SW480 (cell line): Measurements from ENCODE around the gene CADPS.
A peak's percentile ranks its signal among the peaks of the same experiment; 100 is the strongest.

Source experiments
- DNase-seq: peaks from one replicate; pipeline ENCODE4 v3.0.0-alpha.2; 2016; ENCODE audit warnings: low spot score

CADPS gene

GRCh38 chr3:62636235-62636826, 238.9 kb downstream of the CADPS start:
- no peak for DNase-seq

DNA sequence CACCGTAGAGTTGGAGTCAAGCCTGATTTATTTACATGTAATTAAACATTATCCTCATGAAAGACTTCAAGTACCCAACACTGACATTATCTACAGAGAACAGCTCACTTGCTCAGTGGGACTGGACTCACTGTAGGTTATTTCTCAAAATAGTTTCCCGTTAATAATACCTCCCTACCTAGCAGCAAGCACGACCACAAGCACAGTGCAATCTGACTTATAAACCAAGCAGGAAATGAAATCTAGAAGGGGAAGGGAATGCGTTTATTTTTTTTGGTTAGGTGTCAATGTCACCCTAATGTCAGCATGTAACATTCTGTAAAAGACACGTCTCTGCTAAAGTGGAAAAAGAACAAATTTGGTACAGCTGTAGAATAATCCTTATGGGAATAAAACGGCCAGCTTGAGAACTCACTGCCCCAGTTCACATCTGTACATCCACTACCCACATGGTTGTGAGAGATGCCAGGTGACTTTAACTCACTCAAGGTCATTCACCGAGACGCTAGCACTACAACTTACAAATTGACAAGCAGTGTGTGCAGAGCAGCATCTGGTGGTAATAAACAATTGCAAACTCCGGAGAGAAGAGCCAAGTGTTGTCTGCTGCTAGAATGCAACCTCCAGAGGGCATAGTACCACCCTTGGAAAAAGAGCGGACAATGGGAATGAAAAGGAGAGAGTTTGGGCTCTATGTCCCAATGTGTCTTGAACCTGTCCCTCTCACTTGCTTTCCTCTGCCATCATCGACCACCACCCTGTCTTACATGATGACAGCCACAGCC, 242.5 kb downstream of the CADPS start:
- no peak for DNase-seq

- no peak for DNase-seq
Observed at GRCh38 chr3:62631488-62631887, 243.7 kb downstream of the CADPS start.

DNA sequence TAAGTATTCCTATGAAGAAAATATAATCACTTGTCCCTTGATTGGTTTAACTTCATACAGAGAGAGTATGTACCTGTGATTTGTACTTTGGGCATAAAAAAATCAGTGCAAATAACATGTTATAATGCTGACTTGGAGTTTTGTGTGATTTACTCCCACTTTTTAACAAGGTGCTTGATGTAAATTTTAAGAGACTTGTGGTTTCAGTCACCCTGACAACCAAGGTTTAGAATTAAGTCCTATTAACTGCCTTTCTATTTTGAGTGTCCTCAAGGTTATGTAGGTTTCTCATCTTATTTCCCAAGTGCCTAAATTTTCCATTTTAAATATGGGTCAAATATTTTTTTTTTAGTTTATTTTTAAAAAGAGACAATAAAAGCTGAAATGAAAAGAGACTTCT, 244.6 kb downstream of the CADPS start:
- DNase-seq: no peak

DNA sequence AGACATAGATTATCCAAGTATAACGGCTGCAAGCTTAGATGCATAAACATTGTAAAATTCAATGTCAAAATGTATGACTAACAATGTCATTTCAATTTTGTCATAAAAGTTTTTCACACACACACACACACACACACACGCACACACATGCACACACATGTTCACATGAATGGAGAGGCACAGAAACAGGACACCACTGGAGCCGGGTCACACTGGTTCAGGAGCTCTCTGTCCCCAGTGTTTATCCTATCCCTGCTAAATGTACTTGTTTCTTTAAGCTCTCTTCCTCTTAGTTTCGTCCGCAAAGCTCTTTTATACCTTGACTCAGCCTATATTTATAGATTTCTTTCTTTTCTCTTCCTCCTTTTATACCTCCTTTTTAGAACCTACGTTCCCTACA, 249.9 kb downstream of the CADPS start:
- no peak for DNase-seq

GRCh38 chr3:62624185-62624584, 251.0 kb downstream of the CADPS start:
- no peak for DNase-seq

- peak; percentile 68 for DNase-seq
Observed at GRCh38 chr3:62622553-62623174, 252.6 kb downstream of the CADPS start.

GRCh38 chr3:62621925-62622324, 253.3 kb downstream of the CADPS start:
- no peak for DNase-seq

DNA sequence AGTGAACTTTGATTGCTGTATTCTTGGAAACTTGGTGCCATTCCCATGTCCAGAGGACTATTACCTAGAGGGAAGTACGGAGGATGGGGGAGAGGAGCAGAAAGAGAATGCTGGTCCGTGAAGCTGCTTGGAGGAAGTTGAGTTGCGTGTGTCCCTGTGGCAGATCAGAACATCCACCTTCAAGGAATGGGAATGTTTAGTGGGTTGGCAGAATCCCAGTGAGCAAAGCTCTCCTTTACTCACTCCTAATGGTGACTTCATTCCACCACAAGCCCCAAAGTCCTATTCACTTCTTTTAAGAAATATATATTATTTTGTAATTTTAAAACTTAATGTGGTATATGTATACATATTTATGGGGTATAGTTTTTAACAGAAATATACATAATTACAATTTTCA, 254.0 kb downstream of the CADPS start:
- DNase-seq: no peak

DNA sequence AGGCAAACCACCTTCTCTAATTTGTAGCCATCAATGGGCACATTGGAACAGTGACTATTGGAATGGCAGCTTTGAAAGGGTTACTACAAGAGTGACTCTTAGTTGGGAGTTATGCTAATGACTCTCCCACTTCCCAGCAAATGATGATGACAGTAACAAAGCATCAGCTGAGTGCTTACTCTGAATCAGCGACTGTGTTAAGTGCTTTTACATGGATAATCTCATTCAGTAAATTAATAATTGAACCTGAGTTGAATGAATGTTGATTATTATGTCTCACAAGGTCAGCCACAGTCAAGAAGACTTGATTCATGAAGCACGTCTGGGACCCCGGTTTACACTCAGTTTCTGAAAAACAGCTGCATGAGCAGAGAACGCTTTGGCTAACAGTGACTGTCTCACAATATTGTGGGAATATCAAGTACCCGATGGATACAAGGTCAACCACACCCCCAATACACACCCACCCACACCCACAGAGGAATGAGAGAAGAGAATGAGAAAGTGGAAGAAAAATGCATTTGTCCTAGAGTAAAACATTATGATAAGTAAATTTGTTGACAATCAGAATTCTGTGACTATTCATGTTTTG, 259.9 kb downstream of the CADPS start:
- DNase-seq: no peak

DNA sequence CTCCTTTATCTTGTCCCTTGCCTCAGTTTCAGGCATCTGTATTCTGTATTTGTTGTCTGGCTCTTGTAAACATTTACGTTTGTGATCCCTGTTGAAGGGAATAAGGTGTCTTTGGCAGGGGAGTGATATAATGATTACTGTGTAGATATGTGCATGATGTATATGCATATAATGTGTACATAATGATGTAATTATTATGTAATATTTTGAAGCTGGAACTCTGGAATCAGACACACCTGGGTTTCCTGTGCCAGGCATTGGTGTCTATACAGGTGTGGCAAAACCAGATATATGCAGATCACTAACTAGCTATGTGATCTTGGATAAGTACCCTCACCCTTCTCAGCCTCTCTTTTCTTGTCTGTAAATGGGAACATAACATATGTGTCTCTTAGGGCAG, 260.7 kb downstream of the CADPS start:
- DNase-seq: no peak

DNA sequence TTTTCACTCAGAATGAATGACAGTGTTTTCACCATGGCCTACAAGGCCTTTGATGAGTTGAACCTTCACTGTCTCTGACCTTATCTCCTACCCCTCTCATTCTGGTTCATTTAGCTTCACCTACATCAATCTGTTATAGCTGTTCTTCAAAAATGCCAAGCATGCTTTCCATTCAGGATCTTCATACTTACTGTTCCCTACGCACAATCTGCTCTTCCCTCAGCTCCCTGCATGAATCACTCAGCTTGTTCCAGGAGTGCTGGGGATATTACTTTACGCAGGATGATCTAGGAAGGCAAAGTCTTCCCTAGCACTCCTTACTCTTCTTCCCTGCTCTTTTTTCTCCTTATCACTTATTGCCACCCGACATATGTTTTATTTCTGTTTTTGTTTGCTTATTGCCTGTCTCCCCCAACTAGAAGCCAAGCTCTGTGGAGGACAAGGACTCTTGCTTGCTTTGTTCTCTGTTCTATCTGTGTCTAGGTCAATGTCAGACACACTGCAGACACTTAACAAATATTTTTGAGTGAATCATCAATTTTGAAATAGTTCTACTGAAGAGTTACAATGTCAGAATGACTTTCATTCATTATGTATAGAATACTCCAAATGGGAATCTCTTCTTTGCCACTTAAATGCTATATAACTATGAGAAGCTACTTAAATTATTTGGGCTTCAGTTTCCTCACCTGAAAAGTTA, 263.5 kb downstream of the CADPS start:
- no peak for DNase-seq

DNA sequence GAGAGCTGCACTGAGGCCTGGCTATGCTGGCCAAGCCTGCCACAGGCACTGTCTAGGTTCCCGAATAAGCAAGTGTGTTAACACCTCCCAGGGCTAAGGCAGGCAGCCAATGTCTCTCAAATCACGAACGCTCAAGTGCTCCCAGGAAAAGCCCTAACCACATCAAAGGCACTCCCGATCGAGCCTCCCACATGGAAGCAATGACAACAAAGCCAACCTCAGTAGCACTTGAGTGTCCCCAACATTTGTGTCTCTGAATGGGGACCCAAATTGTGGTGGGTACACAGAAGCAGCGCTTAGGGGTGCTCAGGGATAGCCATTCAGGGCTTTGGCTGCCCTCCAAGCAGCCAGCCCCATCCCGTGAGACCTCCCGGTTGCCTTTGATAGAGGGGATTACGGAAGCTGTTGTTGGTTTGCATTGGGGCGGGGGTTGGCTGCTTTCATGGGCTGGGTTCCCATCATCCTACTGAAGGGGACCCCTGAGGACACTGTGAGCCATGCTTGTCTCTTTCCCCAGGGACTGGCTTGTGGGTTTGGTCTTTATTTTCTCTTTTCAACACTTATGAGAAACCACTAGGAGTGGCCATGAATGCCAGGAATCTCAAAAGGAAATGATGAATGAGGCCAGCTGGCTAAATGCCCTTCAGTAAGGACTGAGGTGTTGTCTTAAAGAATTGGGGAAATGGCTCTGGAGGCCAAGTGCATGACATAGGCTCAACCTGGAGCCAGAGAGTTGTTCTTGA, 267.8 kb downstream of the CADPS start:
- peak; percentile 94 for DNase-seq

- DNase-seq: no peak
Observed at GRCh38 chr3:62605413-62606068, 269.7 kb downstream of the CADPS start.

GRCh38 chr3:62604751-62605351, 270.4 kb downstream of the CADPS start:
- peak; percentile 27 for DNase-seq

GRCh38 chr3:62604298-62604697, 270.9 kb downstream of the CADPS start:
- DNase-seq: peak; percentile 23

DNA sequence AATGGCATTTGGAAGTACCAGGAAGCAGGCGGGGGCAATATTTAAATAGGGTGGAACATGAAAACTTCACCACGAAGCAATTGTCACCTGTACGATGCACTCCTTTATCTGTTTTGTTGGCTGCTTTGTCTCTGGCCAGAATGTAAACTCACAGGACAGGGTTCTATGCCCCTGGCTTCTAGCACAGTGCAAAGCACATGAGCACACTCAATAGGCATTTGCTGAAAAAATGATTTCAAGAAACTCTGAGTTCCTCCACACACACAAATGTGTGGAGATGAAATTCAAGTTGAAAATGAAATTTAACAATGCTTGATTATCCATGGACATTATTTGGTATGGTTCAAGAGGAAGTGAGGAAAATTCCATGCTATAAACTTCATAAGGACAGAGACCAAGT, 272.2 kb downstream of the CADPS start:
- DNase-seq: no peak

DNA sequence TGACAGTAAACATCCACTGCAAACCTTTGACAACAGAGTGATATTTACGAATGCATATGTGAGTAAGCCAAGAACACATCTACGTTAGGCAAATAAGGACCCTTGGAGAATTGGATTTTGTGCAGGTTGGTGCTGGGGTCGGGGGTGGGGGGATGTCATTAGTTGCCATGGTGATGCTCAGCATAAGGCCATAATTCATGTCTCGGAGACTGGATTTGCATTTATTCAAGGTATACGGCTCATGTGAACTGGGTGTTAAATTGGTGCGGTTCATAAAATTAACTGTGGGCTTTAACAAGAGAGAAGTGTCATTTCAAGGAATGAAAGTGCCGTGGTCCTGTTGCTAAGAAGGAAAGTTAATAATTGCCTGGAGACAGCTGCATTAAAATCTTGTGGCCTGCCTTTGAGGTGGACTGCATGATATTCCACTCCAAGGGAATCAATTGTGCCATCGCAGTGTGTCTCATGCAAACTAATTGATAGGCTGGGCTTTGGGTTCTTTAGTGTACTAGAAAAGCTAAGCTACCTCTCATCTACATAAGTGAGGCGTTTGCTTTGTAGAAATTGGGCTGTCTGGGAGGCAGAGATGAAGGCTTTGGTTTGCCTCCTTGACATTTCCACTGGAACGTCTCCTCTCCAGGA, 273.0 kb downstream of the CADPS start:
- DNase-seq: no peak

GRCh38 chr3:62601238-62602070, 273.8 kb downstream of the CADPS start:
- DNase-seq: peak; percentile 60
